Ovary (tissue), 9 donors: ENCODE data around the gene NCS1. TPM values are rescaled to one million over a fixed set of nuclear protein-coding genes. Genes with fewer than 3 reads are reported as not detected.
A peak's percentile ranks its signal among the peaks of the same experiment; 100 is the strongest.

Experiments used
- DNase-seq, 5 donors: peaks; one replicate each; pipeline ENCODE4 v3.0.0-alpha.2; 2019 to 2020
- H3K27ac ChIP-seq, 2 donors: fragments of 200-600 bp; one replicate each; pipeline versions ENCODE4 v1.5.1 to v1.8.0; 2019 to 2022
- H3K27me3 ChIP-seq: fragments of 200-600 bp; one replicate; pipeline ENCODE4 v1.8.0; 2022
- H3K36me3 ChIP-seq: fragments of 200-600 bp; sonication (generic); one replicate; pipeline ENCODE4 v1.5.1; 2019
- H3K4me1 ChIP-seq: one replicate; pipeline ENCODE4 v1.8.1; 2013; ENCODE audit warnings: mild to moderate bottlenecking, moderate library complexity; ENCODE audit not compliant: insufficient read depth
- H3K4me3 ChIP-seq: fragments of 200-600 bp; sonication (generic); one replicate; pipeline ENCODE4 v1.5.1; 2017
- H3K9me3 ChIP-seq, 2 donors: fragments of 200-600 bp in 1 of 2; sonication (generic) in 1 of 2; one replicate each; pipeline versions ENCODE4 v1.5.1 to v1.8.1; 2013 to 2019; ENCODE audit warnings: mild to moderate bottlenecking in 1 of 2, moderate library complexity in 1 of 2
- CTCF ChIP-seq, 3 donors: fragments of 450-650 bp in 2 of 3; fragments of 200-600 bp in 1 of 3; IDR thresholded peaks; one replicate each; pipeline versions ENCODE4 v1.5.1 to v1.8.0; 2016 to 2022; ENCODE audit warnings: antibody characterized with exemption in 3 of 3, mild to moderate bottlenecking in 1 of 3
- EP300 ChIP-seq: sonication (generic); formaldehyde crosslinking; IDR thresholded peaks from one replicate; pipeline ENCODE4 v1.6.1; 2017; ENCODE audit warnings: antibody characterized with exemption
- POLR2A ChIP-seq: fragments of 450-650 bp; IDR thresholded peaks from one replicate; pipeline ENCODE4 v1.6.1; 2017; ENCODE audit warnings: antibody characterized with exemption, mild to moderate bottlenecking, moderate library complexity
- WGBS, 3 donors: extraction: QIAGEN DNeasy Blood & Tissue Kit in 1 of 3; methylation state at CpG; one replicate each; pipeline versions ENCODE4 v1.1.5 to v1.1.7; 2013 to 2017; 5-methylcytosine and 5-hydroxymethylcytosine counted together
- intact Hi-C, 4 donors: fragments of 100-400 bp; cut with DNase I; formaldehyde crosslinking; loops; one replicate each; pipeline versions ENCODE4 v1.11.0 to v1.15.1; 2022 to 2023
- polyA plus RNA-seq, 2 donors: library from polyadenylated mRNA; stranded (reverse); fragments of 200-250 nt in 1 of 2; fragments of 350-450 nt in 1 of 2; fragmentation: Illumina TruSeq in 1 of 2; extraction: RNeasy Lipid Tissue Mini Kit (QIAGEN cat#74804) in 1 of 2; gene quantifications; one replicate each; pipeline ENCODE4 v1.2.3, GENCODE V29; 2013 to 2014
- total RNA-seq, 7 donors: library from RNA; depleted of rRNA in 2 of 7; stranded (reverse); fragments of >200 nt in 2 of 7; fragmentation: NEBNext Ultra II Directional in 3 of 7; extraction: Animal tissue kit (Norgen Biotek cat#: 25700) in 3 of 7; gene quantifications; one replicate each; pipeline versions ENCODE4 v1.1.0 to v1.2.4, GENCODE V29; 2016 to 2023
- donor health status: DM: no; HTN: no; CAD: no; lungs with moderate emphysema.
- donor health status: DM: no; HTN: no; CAD: no.
- donor health status: Bipolar disorder and iron deficiency.
- donor health status: DM: yes; HTN: yes; CAD: no.
- donor health status: DM: no; HTN: no; CAD: no.
- donor health status: DM: yes; HTN: yes; CAD: no.

The NCS1 gene
- total and polyA plus RNA-seq, 9 donors, result 3.6 to 46.7 (median 25.0) TPM

- TF ChIP-seq POLR2A (no peak), CTCF (IDR thresholded peaks at IDR 0.05) (no peak), EP300 (no peak)
- H3K4me1 ChIP-seq, result peaks cover 9% of the 10 kb centered on the region
- no peaks in the 10 kb centered on the region for H3K9me3 ChIP-seq
- 85 to 94% (median 89%) methylated on average over 16 of the region's 16 CpGs for WGBS, 3 donors
- no peak for DNase-seq
- no peak overlapping the region for H3K27ac ChIP-seq
- H3K4me3 ChIP-seq, result no peak overlapping the region
- intact Hi-C loops, result no loop called here
- no peaks in the 10 kb centered on the region for H3K27me3 ChIP-seq
- no peaks in the 10 kb centered on the region for H3K36me3 ChIP-seq
Measured at GRCh38 chr9:130206579-130206978, 34.4 kb downstream of the NCS1 start.

- TF ChIP-seq POLR2A (no peak), CTCF (IDR thresholded peaks at IDR 0.05) (no peak), EP300 (no peak)
- no peaks in the 10 kb centered on the region for H3K27me3 ChIP-seq
- DNase-seq, result no peak
- H3K9me3 ChIP-seq, result no peaks in the 10 kb centered on the region
- 76 to 84% (median 80%) methylated on average over 14 to 17 of the region's 17 CpGs for WGBS, 3 donors
- H3K36me3 ChIP-seq, result no peaks in the 10 kb centered on the region
- peaks cover 9% of the 10 kb centered on the region for H3K4me1 ChIP-seq
- no peak overlapping the region for H3K27ac ChIP-seq
- intact Hi-C loops, result no loop called here
- no peak overlapping the region for H3K4me3 ChIP-seq
Measured at GRCh38 chr9:130207241-130207992, 35.2 kb downstream of the NCS1 start.

- no peaks in the 10 kb centered on the region for H3K27me3 ChIP-seq
- H3K27ac ChIP-seq, result no peak overlapping the region
- TF ChIP-seq POLR2A, result no peak
- no peak for TF ChIP-seq EP300
- no peak for TF ChIP-seq CTCF (IDR thresholded peaks at IDR 0.05)
- intact Hi-C loops, result no loop called here
- H3K4me1 ChIP-seq, result peaks cover 10% of the 10 kb centered on the region
- no peak overlapping the region for H3K4me3 ChIP-seq
- WGBS, 3 donors, result 36 to 65% (median 46%) methylated on average over 26 of the region's 26 CpGs
- no peaks in the 10 kb centered on the region for H3K36me3 ChIP-seq
- H3K9me3 ChIP-seq, result no peaks in the 10 kb centered on the region
- no peak for DNase-seq
Measured at GRCh38 chr9:130208600-130209347, 36.6 kb downstream of the NCS1 start.

- intact Hi-C loops, result no loop called here
- no peak for DNase-seq
Measured at GRCh38 chr9:130209422-130209821, 37.2 kb downstream of the NCS1 start.

More at GRCh38 chr9:130209422-130209821, 37.2 kb downstream of the NCS1 start:
- Histone ChIP-seq H3K27ac (peak overlapping the region in 1 of 2 donors; percentile 16), H3K4me1 (peaks cover 12% of the 10 kb centered on the region), H3K4me3 (no peak overlapping the region), H3K27me3 (no peaks in the 10 kb centered on the region), H3K36me3 (no peaks in the 10 kb centered on the region), H3K9me3 (no peaks in the 10 kb centered on the region)
- 20 to 38% (median 27%) methylated on average over 14 of the region's 14 CpGs for WGBS, 3 donors
- TF ChIP-seq CTCF (IDR thresholded peaks at IDR 0.05) (no peak), POLR2A (no peak), EP300 (no peak)
